Left renal pelvis (tissue), 4 donors: ENCODE measurements around the gene KRTAP1-4. TPM values are rescaled to one million over a fixed set of nuclear protein-coding genes. Genes with fewer than 3 reads are reported as not detected.
"Not testable (repeated sequence)": the region's sequence is repeated elsewhere in the genome, so short reads cannot be mapped to it uniquely, and the experiment has no call there.

Experiments used
- DNase-seq, 4 donors: peaks; one replicate each; pipeline ENCODE4 v3.0.0-alpha.2; 2013; ENCODE audit warnings: low read depth in 4 of 4, low spot score in 3 of 4
- polyA plus RNA-seq, 4 donors: library from polyadenylated mRNA; unstranded; fragments of 120-200 nt; gene quantifications; one replicate each; pipeline ENCODE4 v1.2.1, GENCODE V29; 2013; ENCODE audit not compliant: insufficient read length in 4 of 4

KRTAP1-4 gene, protein sequence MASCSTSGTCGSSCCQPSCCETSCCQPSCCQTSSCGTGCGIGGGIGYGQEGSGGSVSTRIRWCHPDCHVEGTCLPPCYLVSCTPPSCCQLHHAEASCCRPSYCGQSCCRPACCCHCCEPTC
- polyA plus RNA-seq: not detected

DNA sequence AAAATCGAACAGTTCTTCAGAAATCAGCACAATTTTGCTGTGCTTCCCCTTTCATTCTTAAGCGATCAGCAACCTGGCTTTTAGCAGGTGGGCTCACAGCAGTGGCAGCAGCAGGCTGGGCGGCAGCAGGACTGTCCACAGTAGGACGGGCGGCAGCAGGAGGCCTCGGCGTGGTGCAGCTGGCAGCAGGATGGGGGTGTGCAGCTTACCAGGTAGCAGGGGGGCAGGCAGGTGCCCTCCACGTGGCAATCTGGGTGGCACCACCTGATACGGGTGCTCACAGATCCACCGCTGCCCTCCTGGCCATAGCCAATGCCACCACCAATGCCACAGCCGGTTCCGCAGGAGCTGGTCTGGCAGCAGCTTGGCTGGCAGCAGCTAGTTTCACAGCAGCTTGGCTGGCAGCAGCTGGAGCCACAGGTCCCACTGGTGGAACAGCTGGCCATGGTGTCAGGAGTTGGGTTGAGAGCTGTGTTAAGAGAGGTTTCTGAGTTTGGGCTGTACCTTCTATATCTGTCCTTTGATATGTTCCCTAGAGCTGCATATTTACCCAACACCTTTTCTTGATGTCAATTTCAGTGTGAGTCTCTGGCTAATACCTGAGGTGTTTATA is at the start of gene KRTAP1-4:
KRTAP1-4 (minus strand) TSS at position 563 of the 613 bp plus-strand sequence; CDS start at position 446, 117 bp downstream.
- no peak for DNase-seq

DNA sequence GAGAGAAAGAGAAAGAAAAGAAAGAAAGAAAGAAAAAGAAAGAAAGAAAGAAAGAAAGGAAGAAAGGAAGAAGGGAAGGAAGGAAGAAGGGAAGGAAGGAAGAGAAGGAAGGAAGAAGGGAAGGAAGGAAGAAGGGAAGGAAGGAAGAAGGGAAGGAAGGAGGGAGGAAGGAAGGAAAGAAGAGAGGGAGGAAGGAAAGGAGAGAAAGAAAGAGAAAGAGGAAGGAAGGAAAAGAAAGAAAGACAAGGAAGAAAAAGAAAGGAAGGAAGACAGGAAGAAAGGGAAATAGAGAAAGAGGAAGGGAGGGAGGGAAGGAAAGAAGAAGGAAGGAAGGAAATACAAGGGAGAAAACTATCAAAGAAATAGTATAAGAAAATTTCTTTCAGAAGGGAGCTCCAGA is 46.8 kb upstream of the KRTAP1-4 start:
- no peak for DNase-seq

DNA sequence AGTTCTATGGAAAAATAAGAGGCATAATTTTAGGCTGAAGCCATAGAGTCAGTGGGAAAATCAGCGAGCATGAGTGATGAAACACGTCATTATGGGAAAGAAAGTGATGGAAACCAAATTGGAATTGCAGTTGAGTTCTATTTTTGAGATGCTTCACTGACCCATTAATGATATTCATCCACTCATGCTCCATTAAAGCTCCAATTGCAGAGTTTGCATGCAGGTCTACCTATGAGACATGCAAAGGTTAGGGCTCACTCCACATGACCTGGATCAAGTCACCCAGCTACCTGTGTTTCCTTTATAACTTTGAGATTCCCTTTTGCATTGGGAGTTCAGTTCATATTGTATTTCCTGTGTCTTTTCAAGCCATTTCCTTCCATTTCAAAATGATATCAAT is 43.7 kb upstream of the KRTAP1-4 start:
- DNase-seq: no peak

DNA sequence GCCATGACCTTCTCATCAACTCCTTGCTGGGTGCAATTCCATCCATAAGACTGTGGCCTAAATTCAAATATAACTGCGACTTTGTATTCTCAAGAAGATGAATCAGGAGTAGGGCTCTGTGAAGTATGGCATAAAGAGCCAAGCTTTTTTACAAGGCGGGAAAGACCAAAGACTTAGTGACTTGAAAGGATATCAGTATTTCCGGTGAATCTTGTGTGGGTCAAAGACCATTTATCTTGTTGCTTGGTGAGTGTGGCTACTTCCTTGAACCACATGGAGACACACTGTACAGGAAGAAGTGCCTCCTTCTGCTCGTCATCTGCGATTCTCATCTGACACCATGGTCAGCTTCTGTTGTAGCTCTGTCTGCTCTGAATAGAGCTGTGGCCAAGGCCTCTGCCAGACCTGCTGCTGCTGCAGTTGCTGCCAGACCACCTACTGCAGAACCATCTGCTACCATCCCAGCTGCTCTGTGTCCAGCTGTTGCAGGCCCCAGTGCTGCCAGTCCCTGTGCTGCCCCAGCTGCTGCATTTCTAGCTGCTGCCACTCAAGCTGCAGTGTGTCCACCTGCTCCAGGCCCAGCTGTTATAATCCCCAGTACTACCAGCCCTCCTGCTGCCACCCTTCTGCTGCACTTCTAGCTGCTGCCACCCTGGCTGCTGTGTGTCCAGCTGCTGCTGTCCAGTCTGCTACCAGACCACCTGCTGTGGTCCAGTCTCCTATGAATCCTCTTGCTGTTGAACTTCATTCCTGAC is 41.8 kb upstream of the KRTAP1-4 start:
- DNase-seq: no peak

DNA sequence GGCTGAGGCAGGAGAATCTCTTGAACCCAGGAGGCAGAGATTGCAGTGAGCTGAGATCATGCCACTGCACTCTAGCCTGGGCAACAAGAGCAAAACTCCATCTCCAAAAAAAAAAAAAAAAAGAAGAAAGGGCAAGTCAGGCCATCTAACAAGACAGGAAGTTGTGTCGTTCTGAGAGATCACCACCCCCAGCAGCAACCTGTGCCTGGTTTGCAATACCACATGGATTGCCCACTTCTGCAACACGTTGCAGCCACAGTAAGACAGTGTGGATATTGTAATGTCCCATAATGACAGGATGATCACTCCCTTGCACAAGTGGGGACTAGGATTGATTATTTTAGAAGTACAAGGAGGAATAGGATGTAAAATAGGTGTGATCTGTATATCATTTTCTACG is 39.0 kb upstream of the KRTAP1-4 start:
- no peak for DNase-seq

DNA sequence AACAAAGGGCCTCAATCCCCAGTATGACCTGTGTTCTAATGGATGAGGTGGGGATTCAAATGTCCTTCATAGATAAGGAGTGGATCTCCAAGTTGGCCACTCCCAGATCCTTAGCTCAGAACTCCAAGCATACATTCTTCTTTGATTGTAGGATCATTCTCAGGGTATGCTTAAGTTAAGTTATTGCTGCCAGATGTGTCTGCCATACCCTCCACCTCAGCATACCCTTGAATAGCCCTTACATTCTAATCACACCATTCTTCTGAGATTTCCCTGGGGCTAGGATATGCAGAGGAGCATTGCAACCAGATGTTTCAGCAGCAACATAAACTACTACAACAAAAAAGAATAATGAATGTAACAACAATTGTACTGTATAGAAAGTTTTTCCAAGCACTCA is 37.3 kb upstream of the KRTAP1-4 start:
- DNase-seq: no peak

DNA sequence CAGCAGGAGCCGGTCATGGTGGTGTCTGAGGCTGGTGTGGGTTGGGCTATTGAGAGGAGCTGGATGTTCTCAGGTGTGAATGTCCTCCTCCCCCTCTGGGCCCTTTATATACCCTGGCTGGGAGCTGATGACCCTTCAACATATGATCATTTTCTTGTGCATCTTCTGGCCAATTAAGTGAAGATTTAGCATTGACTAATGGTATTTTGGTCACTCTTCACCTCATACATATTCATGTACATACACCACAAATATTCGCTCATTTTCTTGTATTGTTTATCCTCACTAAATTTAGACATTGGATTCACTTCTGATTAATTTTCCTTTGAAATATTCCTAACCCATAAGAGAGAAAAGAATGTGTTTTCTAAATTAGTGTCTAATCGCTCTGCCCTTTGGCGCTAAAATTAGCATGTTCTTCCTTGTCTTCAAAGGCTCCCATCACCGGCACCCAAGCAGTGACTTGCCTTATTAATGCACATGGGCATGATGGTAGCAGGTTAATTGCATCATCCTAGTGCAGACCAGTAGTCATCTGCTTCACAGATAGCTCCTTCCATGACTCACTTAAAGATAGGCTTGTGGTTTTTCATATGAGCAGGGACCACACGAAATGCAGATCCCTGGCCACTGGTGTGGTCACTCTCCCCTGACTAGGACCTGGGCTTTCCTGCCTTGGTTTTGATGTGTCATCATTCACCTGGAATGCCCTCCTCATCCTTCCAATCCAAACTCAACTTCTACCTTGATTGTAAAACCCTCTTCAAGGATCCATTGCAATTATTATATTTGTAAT is 36.0 kb upstream of the KRTAP1-4 start, which contains the start of gene KRTAP2-4:
KRTAP2-4 (minus strand) TSS at position 51 of the 796 bp plus-strand sequence; CDS start at position 17, 34 bp downstream.
- no peak for DNase-seq

DNA sequence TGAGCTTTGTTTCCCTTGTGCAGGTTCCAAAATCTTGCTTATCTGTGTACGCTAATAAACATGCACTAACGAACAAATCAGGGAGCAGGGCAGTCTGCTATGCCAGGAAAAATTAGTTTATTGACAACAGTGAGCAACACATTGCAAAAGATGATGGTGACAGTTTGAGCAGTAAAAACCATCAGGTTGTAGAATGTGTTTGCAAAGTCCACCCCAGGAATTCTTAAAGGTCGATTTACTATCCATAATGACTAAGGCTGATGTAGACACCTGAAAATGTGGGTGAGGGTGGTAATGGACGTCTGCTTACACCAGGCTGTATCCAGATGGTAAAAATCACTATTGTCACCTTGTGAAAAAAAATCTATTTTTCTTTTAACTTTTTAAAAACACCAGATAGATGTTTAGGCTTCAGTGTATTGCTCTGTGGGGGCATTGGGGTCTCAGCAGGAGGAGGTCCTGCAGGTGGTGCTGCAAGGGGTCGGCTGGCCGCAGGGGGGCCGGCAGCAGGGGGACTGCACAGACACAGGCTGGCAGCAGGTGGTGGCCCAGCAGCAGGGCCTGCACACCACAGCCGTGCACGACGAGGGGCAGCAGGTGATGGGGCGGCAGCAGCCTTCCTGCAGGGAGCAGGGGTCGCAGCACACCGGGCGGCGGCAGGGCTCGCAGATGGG is 35.2 kb upstream of the KRTAP1-4 start:
- not testable (repeated sequence) for DNase-seq

DNA sequence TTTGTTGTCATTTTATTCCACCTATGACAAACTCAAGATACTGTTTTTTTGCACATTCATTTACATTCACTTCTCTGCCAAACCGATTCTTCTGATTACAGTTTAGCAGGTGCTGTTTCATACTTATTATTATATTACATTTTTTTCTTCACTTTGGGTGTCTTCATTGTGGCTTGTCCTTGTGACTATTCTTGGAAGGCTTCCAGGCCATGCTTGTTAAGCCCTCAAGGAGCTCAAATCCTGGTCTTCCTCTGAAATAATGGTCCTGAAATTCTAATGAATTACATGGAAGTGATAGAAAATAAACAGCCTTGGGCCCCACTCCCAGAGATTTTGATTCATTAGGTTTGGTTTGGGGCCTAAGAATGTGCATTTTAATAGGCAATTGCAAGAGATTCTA is 34.3 kb upstream of the KRTAP1-4 start:
- DNase-seq: no peak

DNA sequence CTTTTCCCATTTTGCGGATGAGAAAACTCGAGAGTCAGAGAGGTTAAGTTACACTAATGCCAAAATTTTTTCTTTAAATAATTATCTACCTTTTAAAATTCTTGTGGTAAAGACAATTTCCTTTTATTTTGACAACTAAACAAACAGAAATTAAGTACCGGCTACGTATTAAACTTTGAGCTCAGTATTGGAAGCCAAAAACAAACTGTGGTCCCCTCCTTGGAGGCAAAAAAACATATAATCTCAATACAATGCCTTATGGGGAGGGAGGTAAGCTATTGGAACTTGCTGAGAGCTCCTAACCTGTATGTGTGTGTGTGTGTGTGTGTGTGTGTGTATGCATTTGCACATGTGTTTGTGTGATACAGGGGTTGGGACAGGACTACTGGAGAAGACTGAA is 33.5 kb upstream of the KRTAP1-4 start:
- DNase-seq: no peak

DNA sequence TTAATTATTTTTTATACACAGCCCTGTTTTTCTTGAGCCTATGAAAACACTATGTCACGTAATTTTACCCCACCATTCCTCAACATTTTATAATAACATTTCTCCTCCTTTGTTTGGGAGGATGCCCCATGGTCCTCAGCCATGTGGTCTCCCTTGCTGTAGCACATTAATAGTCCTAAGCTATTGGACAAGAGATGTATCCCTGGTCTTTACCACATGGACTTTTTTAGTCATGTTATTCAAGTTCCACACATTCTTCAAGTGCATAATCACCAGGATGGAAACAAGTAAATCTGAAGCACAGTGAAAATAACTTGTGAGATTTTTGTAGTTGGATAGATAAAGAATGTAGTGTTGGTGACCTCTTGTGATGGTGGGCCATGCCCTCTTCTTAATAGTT is 32.0 kb upstream of the KRTAP1-4 start:
- DNase-seq: no peak

DNA sequence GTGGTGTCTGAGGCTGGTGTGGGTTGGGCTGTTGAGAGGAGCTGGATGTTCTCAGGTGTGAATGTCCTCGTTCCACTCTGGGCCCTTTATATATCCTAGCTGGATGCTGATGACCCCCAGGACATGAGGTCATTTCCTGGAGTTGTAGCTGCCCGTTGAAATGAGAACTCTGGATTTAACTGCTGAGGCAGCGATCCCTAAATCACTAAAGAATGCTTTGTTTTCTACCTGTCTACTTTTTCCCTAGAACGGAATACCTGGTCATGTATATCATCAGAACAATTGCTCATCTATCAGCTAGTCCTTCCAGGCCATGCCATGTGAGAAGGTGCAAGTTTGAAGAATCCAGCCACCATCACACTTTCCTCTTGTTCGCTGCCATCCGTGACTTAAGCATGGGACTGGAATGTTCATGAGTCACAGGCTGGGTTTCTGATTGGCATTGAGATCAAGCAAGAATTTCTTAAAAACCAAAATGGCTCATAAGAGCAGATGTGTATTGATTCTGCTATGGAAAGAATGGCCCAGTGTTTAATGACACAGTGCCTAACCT is 30.1 kb upstream of the KRTAP1-4 start, which contains the start of gene KRTAP2-3:
KRTAP2-3 (minus strand) TSS at position 63 of the 553 bp plus-strand sequence. CDS start 64 bp downstream, outside the sequence.
- DNase-seq: no peak

DNA sequence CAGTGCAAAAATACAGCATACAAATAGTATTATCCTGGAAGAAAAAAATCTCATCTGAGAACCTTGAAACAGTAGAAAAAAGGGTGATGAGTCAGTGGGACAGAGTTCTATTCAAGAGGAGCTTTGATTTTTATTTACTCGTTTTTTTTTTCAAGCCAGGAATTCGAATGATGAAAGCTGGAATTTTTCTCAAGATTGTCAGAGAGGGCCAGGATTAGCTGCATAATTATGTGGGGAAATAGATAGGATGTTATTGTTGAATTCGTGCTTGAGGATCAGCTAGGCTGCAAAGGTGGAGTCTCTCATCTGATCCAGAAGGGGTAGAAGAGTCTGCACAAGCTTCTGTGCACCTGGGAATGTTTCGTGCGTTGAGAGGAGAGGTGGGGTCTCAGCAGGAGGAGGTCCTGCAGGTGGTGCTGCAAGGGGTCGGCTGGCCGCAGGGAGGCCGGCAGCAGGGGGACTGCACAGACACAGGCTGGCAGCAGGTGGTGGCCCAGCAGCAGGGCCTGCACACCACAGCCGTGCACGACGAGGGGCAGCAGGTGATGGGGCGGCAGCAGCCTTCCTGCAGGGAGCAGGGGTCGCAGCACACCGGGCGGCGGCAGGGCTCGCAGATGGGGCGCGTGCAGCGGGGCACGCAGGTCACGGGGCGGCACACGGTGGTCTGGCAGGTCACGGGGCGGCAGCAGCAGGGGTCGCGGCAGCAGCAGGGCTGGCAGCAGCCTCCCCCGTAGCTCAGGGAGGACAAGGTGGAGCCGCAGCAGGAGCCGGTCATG is 29.5 kb upstream of the KRTAP1-4 start:
- DNase-seq: not testable (repeated sequence)

DNA sequence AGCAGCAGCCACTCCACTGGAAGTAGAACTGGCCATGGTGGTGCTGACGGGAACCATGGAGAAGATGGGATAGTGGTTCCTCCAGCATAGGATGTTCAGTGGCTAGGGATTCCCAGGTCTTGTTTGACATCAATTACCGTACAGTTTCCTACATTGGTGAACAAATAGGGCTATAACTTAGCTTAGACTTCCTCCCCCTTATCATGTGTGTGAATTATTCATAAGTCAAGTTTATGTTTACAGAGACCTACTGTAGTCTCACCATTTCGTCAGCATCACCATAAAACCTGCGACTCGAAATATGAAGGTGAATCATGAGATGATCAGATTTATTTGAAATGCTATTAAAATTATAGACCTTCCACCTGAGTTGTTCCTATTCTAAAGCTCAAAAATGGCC is 28.7 kb upstream of the KRTAP1-4 start:
- no peak for DNase-seq

DNA sequence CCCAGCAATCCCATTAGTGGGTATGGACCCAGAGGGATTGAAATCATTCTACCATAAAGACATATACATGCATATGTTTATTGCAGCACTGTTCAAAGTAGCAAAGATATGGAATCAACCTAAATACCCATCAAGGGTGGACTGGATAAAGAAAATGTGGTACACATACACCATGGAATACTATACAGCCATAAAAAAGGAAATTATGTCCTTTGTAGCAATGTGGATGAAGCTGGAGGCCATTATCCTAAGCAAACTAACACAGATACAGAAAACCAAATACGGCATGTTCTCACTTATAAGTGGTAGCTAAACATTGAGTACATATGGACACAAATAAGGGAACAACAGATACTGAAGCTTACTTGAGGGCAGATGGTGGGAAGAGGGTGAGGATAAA is 27.6 kb upstream of the KRTAP1-4 start:
- DNase-seq: no peak

DNA sequence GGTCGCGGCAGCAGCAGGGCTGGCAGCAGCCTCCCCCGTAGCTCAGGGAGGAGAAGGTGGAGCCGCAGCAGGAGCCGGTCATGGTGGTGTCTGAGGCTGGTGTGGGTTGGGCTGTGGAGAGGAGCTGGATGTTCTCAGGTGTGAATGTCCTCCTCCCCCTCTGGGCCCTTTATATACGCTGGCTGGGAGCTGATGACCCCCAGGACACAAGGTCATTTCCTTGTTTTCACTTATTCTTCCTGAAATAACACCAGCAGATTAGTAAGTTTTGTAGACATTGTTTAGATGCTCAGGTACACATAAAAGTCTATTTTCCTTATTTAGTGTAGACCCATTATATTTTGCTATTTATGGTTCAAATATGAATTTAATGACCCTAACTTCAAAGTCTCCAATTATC is 25.1 kb upstream of the KRTAP1-4 start, which contains the start of gene KRTAP2-2:
KRTAP2-2 (minus strand) TSS at position 101 of the 400 bp plus-strand sequence; CDS start at position 82, 19 bp downstream.
- not testable (repeated sequence) for DNase-seq

DNA sequence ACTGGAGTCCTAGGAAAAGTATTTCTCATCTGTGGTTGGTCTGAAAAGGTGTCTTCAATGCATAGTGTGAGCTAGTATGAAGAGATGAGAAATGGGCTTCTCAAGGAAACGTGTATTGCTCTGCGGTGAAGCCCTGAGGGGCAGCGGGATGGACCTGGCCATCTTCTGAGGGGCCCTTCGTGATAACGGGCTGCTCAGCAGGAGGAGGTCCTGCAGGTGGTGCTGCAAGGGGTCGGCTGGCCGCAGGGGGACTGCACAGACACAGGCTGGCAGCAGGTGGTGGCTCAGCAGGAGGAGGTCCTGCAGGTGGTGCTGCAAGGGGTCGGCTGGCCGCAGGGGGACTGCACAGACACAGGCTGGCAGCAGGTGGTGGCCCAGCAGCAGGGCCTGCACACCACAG is 24.6 kb upstream of the KRTAP1-4 start:
- not testable (repeated sequence) for DNase-seq

DNA sequence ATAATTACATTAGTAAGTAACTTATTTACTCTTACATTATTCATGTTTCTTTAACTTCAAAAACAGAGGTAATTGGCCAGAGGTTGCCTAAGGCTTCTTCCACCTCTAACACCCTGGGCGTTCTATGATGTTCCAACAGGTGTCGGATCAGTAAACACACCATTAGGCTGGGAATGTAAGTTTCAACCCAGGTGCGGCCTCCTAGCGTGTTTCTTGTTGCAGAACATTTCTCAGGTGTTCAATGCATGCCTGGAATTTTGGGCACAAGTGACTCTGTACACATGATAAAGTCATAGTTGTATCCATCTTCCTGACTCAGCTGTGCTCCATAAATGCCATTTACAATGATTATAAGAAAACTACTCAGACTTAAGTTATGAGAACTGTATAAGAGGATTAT is 24.0 kb upstream of the KRTAP1-4 start:
- DNase-seq: peak in 1 of 4 donors; percentile 21

DNA sequence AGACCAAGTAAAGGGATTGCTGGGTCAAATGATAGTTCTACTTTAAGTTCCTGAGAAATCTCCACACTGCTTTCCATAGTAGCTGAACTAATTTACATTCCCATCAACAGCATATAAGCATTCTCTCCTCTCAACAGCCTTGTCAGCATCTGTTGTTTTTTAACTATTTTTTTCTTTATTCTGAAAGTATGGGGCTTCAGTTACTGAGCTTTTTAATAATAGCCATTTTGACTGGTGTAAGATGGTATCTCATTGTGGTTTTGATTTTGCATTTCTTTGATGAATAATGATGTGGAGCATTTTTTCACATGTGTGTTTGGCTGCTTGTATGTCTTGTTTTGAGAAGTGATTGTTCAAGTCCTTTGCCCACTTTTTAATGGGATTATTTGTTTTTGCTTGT is 22.6 kb upstream of the KRTAP1-4 start:
- DNase-seq: no peak
